ENCODE data around the gene DDX10.

Gene DDX10

DNA sequence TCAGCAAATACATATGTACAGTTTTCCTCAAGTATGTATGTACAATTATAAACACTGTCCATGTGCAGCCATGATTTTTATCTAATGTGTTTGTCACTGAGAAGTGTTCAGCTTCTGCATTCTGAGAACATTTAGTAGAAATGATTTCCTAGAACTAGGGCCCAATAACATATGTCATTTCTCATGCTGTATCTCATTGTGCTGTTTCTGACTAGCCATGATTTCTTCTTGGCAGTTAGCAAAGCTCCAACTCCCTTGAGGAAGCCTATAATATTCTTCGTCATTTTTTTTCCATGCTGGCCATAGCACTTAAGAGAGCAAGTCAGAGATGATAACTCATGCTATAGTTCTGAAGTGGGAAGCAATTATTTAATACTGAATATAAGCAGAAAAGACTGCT is 187.8 kb downstream of the DDX10 start:
- DNase-seq (ENCODE audit: low read depth), result no peak
- no peak overlapping the region for H3K4me3 ChIP-seq (ENCODE audit: control insufficient read depth, low read depth, low read length)
- TF ChIP-seq CTCF (IDR thresholded peaks at IDR 0.05; ENCODE audit: control insufficient read depth, insufficient read depth, low read depth, low read length, missing control alignments), result no peak

GRCh38 chr11:108853151-108853550 is 188.3 kb downstream of the DDX10 start:
- no peak for TF ChIP-seq CTCF (IDR thresholded peaks at IDR 0.05; ENCODE audit: control insufficient read depth, insufficient read depth, low read depth, low read length, missing control alignments)
- H3K4me3 ChIP-seq (ENCODE audit: control insufficient read depth, low read depth, low read length), result no peak overlapping the region
- no peak for DNase-seq (ENCODE audit: low read depth)

DNA sequence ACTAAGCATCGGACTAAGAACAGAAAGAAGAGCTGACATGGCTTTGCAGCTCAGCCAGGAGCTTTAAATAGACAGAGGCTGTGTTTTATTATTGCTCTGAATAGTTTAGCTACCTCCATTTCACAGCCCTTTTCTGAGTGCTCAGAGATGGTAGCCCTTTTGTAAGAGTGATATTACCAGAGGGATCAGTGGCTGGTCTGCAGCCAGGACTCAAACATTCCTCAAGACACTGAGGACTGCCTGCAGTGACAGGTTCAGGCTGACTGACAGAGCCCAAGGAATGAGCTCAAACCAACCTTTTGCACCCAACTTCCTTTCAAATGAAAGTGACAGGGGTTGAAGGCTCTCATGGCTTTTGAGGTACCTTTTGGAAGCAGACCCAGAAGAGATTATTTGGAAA is 189.0 kb downstream of the DDX10 start:
- no peak for TF ChIP-seq CTCF (IDR thresholded peaks at IDR 0.05; ENCODE audit: control insufficient read depth, insufficient read depth, low read depth, low read length, missing control alignments)
- DNase-seq (ENCODE audit: low read depth), result no peak
- H3K4me3 ChIP-seq (ENCODE audit: control insufficient read depth, low read depth, low read length), result no peak overlapping the region

DNA sequence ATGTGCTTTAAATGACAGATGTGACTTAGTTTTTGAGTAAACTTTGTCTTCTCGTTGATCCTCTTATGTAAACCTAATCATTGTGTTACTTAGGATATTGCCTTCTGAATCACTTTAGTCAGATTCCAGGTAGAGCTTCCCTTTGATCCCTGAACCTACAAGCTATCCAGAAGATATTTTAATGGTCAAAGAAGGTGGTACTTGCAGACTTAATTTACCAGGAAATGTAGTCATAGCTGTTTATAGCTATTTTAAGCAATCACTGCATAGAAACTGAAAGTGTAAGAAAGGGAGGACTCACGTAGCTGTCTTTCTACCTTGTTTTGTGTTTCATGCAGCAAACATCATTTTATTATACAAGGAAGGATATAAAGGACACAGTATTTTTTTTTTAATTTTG is 189.5 kb downstream of the DDX10 start:
- no peak for TF ChIP-seq CTCF (IDR thresholded peaks at IDR 0.05; ENCODE audit: control insufficient read depth, insufficient read depth, low read depth, low read length, missing control alignments)

GRCh38 chr11:108857382-108857781 is 192.5 kb downstream of the DDX10 start:
- DNase-seq (ENCODE audit: low read depth), result no peak
- no peak overlapping the region for H3K4me3 ChIP-seq (ENCODE audit: control insufficient read depth, low read depth, low read length)
- TF ChIP-seq CTCF (IDR thresholded peaks at IDR 0.05; ENCODE audit: control insufficient read depth, insufficient read depth, low read depth, low read length, missing control alignments), result no peak

More for the DNA sequence above, 189.5 kb downstream of the DDX10 start:
- H3K4me3 ChIP-seq (ENCODE audit: control insufficient read depth, low read depth, low read length), result no peak overlapping the region
- DNase-seq (ENCODE audit: low read depth), result no peak

DNA sequence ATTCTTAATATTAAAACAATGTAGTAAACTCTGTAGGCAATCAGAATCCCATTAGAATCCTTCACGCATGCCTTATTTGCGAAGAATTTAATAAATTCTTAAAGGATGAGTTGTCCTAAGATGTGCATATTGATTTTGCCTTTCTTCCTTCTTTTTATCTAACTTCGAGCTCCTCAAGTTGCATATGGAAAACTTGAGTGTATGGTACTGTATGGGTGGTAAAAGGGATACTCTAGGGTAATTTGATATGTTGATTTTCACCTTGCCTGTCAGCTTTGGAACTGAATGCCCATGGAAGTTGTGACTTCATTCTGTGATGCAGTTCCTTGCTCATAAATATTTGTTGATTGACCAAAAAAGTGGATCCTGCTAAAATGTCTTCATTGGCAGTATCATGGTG is 193.8 kb downstream of the DDX10 start:
- no peak overlapping the region for H3K4me3 ChIP-seq (ENCODE audit: control insufficient read depth, low read depth, low read length)
- TF ChIP-seq CTCF (IDR thresholded peaks at IDR 0.05; ENCODE audit: control insufficient read depth, insufficient read depth, low read depth, low read length, missing control alignments), result no peak
- DNase-seq (ENCODE audit: low read depth), result no peak

DNA sequence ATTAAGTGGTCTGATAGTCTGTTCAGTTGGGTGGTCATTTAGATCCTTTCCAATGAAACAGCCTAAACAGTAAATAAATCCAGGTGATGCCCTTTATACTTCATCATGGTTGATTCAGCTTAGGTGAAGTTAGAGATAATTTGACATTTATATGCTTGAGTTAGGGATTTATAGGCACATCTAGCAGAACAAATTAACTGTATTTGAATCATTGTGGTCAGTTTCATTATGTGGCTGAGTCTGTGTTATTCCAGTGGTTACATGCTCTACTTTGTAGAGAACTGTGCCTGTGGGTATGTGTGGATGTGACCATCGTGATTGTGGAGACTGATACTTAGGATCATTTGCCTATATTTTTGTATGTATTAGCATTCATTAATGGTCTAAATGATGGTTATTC is 194.6 kb downstream of the DDX10 start:
- no peak overlapping the region for H3K4me3 ChIP-seq (ENCODE audit: control insufficient read depth, low read depth, low read length)
- no peak for DNase-seq (ENCODE audit: low read depth)
- no peak for TF ChIP-seq CTCF (IDR thresholded peaks at IDR 0.05; ENCODE audit: control insufficient read depth, insufficient read depth, low read depth, low read length, missing control alignments)
